HCT116 (cell line): ENCODE results near the gene SUFU.
A peak's percentile ranks its signal among the peaks of the same experiment; 100 is the strongest.

Source experiments
- EZH2 ChIP-seq: fragments of 200-600 bp; sonication (generic); IDR thresholded peaks from 2 replicates; pipeline ENCODE4 v1.6.1; 2017; ENCODE audit warnings: antibody characterized with exemption, mixed run types
- EZH2phosphoT487 ChIP-seq: fragments of 200-600 bp; IDR thresholded peaks from 2 replicates; pipeline ENCODE4 v1.6.1; 2018; ENCODE audit warnings: antibody characterized with exemption, borderline replicate concordance
- FOSL1 ChIP-seq: IDR thresholded peaks from 2 replicates; pipeline ENCODE4 v1.6.1; 2012; ENCODE audit warnings: low read depth
- POLR2A ChIP-seq: IDR thresholded peaks from 2 replicates; pipeline ENCODE4 v1.7.0; 2011; ENCODE audit warnings: borderline replicate concordance; ENCODE audit not compliant: insufficient read depth, insufficient read length; ENCODE audit errors: extremely low read depth
- ZBTB33 ChIP-seq: IDR thresholded peaks from 2 replicates; pipeline ENCODE4 v1.6.1; 2011; ENCODE audit warnings: mild to moderate bottlenecking, low read length, moderate library complexity; ENCODE audit not compliant: insufficient replicate concordance; ENCODE audit errors: extremely low read depth
- TF ChIP-seq, protein P1 (sequence below), 3 experiments: fragments of 200-600 bp in 1 of 3; sonication (generic) in 1 of 3; IDR thresholded peaks in 2 of 3; conservative IDR thresholded peaks in 1 of 3; 2 replicates each; pipeline ENCODE4 v1.5.1; 2012 to 2017; ENCODE audit warnings: low read depth in 2 of 3, low read length in 2 of 3, antibody characterized with exemption in 1 of 3, borderline replicate concordance in 1 of 3, control low read depth in 1 of 3, mild to moderate bottlenecking in 1 of 3, mixed read lengths in 1 of 3, mixed run types in 1 of 3, moderate library complexity in 1 of 3; ENCODE audit not compliant: insufficient read depth in 1 of 3
- TF ChIP-seq, protein P2 (sequence below): IDR thresholded peaks from 2 replicates; pipeline ENCODE4 v1.6.1; 2012

DNA sequence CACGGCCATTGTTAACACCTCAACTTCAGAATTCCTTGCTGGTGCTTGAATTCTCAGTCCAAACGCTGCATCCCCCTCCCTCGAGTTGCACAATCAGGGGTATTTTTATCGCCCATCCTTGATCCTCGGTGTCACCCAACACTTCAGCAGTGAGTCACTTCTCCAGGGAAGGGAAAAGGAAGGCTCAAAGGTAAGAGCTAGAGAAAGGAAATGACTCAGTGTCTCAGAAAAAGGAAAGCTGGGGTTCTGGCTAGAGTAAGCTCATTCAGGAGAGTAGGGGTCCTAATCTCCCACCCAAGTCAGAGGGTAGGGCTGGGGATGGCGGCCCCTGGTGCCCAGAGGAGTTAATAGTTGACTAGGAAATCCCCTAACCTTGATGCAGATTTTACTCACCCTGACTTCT, 100.7 kb downstream of the SUFU start:
- TF ChIP-seq, protein P1, sequence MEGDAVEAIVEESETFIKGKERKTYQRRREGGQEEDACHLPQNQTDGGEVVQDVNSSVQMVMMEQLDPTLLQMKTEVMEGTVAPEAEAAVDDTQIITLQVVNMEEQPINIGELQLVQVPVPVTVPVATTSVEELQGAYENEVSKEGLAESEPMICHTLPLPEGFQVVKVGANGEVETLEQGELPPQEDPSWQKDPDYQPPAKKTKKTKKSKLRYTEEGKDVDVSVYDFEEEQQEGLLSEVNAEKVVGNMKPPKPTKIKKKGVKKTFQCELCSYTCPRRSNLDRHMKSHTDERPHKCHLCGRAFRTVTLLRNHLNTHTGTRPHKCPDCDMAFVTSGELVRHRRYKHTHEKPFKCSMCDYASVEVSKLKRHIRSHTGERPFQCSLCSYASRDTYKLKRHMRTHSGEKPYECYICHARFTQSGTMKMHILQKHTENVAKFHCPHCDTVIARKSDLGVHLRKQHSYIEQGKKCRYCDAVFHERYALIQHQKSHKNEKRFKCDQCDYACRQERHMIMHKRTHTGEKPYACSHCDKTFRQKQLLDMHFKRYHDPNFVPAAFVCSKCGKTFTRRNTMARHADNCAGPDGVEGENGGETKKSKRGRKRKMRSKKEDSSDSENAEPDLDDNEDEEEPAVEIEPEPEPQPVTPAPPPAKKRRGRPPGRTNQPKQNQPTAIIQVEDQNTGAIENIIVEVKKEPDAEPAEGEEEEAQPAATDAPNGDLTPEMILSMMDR (IDR thresholded peaks at IDR 0.05 in 2 of 3, conservative IDR thresholded peaks at IDR 0.05 in 1 of 3; ENCODE audit: borderline replicate concordance in 1 of 3, insufficient read depth in 1 of 3, low read depth in 2 of 3, low read length in 2 of 3): no peak
- peak; percentile 16 for TF ChIP-seq ZBTB33
- TF ChIP-seq POLR2A: no peak
- no peak for TF ChIP-seq FOSL1
- TF ChIP-seq, protein P2, sequence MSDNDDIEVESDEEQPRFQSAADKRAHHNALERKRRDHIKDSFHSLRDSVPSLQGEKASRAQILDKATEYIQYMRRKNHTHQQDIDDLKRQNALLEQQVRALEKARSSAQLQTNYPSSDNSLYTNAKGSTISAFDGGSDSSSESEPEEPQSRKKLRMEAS: no peak
- no peak for TF ChIP-seq EZH2phosphoT487
- TF ChIP-seq EZH2: no peak
